Kidney capillary endothelial cell (primary cell): ENCODE data around the gene DENND1B.
"Not testable (repeated sequence)": the region's sequence is repeated elsewhere in the genome, so short reads cannot be mapped to it uniquely, and the experiment has no call there.

Experiments
- DNase-seq: peaks from one replicate; pipeline ENCODE4 v3.0.0-alpha.2; 2018; ENCODE audit warnings: low spot score

Gene DENND1B

GRCh38 chr1:197782722-197783360 is 7.6 kb upstream of the DENND1B start:
- DNase-seq = no peak

GRCh38 chr1:197781968-197782721 is 6.9 kb upstream of the DENND1B start:
- DNase-seq = peak; percentile 25

GRCh38 chr1:197779921-197780320 is 4.6 kb upstream of the DENND1B start:
- no peak for DNase-seq

- no peak for DNase-seq
These were observed 3.2 kb upstream of the DENND1B start for GRCh38 chr1:197778366-197778945.

- peak; percentile 31 for DNase-seq
These were observed 1.2 kb upstream of the DENND1B start for GRCh38 chr1:197776351-197777105.

- peak; percentile 28 for DNase-seq
These were observed 606 bp downstream of the DENND1B start for GRCh38 chr1:197774466-197775281.

- DNase-seq = no peak
These were observed 1.4 kb downstream of the DENND1B start for GRCh38 chr1:197773856-197774255.

- DNase-seq = no peak
These were observed 3.2 kb downstream of the DENND1B start for GRCh38 chr1:197771904-197772556.

GRCh38 chr1:197771386-197771785 is 3.9 kb downstream of the DENND1B start:
- no peak for DNase-seq

- DNase-seq = no peak
These were observed 5.0 kb downstream of the DENND1B start for GRCh38 chr1:197770243-197770642.

- DNase-seq = no peak
These were observed 6.0 kb downstream of the DENND1B start for GRCh38 chr1:197769287-197769686.

GRCh38 chr1:197768014-197768805 is 7.1 kb downstream of the DENND1B start:
- no peak for DNase-seq

GRCh38 chr1:197763769-197764168 is 11.5 kb downstream of the DENND1B start:
- DNase-seq = no peak

GRCh38 chr1:197763307-197763706 is 12.0 kb downstream of the DENND1B start:
- DNase-seq = no peak

GRCh38 chr1:197761654-197762053 is 13.6 kb downstream of the DENND1B start:
- DNase-seq = no peak

GRCh38 chr1:197755553-197755952 is 19.7 kb downstream of the DENND1B start:
- not testable (repeated sequence) for DNase-seq

GRCh38 chr1:197752652-197753164 is 22.6 kb downstream of the DENND1B start:
- DNase-seq = not testable (repeated sequence)

- DNase-seq = no peak
These were observed 24.9 kb downstream of the DENND1B start for GRCh38 chr1:197750366-197750765.

- DNase-seq = no peak
These were observed 29.4 kb downstream of the DENND1B start for GRCh38 chr1:197745911-197746310.

GRCh38 chr1:197744979-197745378 is 30.3 kb downstream of the DENND1B start:
- no peak for DNase-seq
